Mucosa of descending colon (tissue), 3 donors: ENCODE measurements around the gene C1orf198. TPM values are rescaled to one million over a fixed set of nuclear protein-coding genes. Genes with fewer than 3 reads are reported as not detected.
A peak's percentile ranks its signal among the peaks of the same experiment; 100 is the strongest.

Experiments
- ATAC-seq: fragments of 200-7000 bp; cut with Tn5 transposase; one replicate; pipeline ENCODE4 v1.9.1; 2020; ENCODE audit warnings: mild to moderate bottlenecking, moderate library complexity
- DNase-seq, 3 donors: peaks; one replicate each; pipeline ENCODE4 v3.0.0-alpha.2; 2020
- H3K36me3 ChIP-seq: fragments of 200-600 bp; one replicate; pipeline ENCODE4 v1.8.0; 2021; ENCODE audit warnings: low read depth, mild to moderate bottlenecking
- H3K4me1 ChIP-seq: fragments of 200-600 bp; one replicate; pipeline ENCODE4 v1.8.0; 2021; ENCODE audit warnings: low read depth, mild to moderate bottlenecking
- H3K4me3 ChIP-seq: fragments of 200-600 bp; one replicate; pipeline ENCODE4 v1.8.0; 2021; ENCODE audit warnings: mild to moderate bottlenecking
- H3K9me3 ChIP-seq: fragments of 200-600 bp; one replicate; pipeline ENCODE4 v1.8.0; 2021; ENCODE audit warnings: mild to moderate bottlenecking
- CTCF ChIP-seq: fragments of 200-600 bp; IDR thresholded peaks from one replicate; pipeline ENCODE4 v1.8.0; 2022; ENCODE audit warnings: antibody characterized with exemption, mild to moderate bottlenecking
- intact Hi-C, 2 donors: fragments of 100-400 bp; cut with DNase I in 1 of 2; cut with micrococcal nuclease in 1 of 2; formaldehyde crosslinking; loops; one replicate each; pipeline versions ENCODE4 v1.11.0 to v1.11.1; 2022; cut with DNase I, micrococcal nuclease
- total RNA-seq, 3 donors: library from RNA; stranded (reverse); fragmentation: NEBNext Ultra II Directional in 2 of 3; extraction: Animal tissue kit (Norgen Biotek cat#: 25700) in 2 of 3; gene quantifications; one replicate each; pipeline versions ENCODE4 v1.2.1 to v1.2.4, GENCODE V29; 2021 to 2023
- donor health status: DM: no; HTN: no; CAD: no; lungs with moderate emphysema.
- donor health status: DM: no; HTN: no; CAD: no.
- donor health status: DM: no; HTN: yes; CAD: no.

C1orf198 gene
- total RNA-seq, 3 donors from 2014 or later: 9.8 to 35.9 (median 15.5) TPM

GRCh38 chr1:230797376-230797920 lies 70.9 kb downstream of the C1orf198 start:
- no peak for ATAC-seq
- no peak for TF ChIP-seq CTCF
- Histone ChIP-seq H3K36me3 (no peaks in the 10 kb centered on the region), H3K9me3 (no peaks in the 10 kb centered on the region), H3K4me3 (no peak overlapping the region), H3K4me1 (no peaks in the 10 kb centered on the region)
- intact Hi-C loops: loop anchor here in 1 of 2 donors (5.0 to 10.0 kb wide), 2 partner anchors 120 to 407 kb away; no protein-coding TSS in a partner anchor
- no peak for DNase-seq

GRCh38 chr1:230796626-230797025 lies 71.7 kb downstream of the C1orf198 start:
- H3K36me3 ChIP-seq: no peaks in the 10 kb centered on the region
- ATAC-seq (no peak), DNase-seq (no peak)
- H3K9me3 ChIP-seq: no peaks in the 10 kb centered on the region
- H3K4me3 ChIP-seq: no peak overlapping the region
- TF ChIP-seq CTCF: no peak
- H3K4me1 ChIP-seq: no peaks in the 10 kb centered on the region
- intact Hi-C loops: loop anchor here in 1 of 2 donors (5.0 to 10.0 kb wide), 2 partner anchors 121 to 408 kb away; no protein-coding TSS in a partner anchor

DNA sequence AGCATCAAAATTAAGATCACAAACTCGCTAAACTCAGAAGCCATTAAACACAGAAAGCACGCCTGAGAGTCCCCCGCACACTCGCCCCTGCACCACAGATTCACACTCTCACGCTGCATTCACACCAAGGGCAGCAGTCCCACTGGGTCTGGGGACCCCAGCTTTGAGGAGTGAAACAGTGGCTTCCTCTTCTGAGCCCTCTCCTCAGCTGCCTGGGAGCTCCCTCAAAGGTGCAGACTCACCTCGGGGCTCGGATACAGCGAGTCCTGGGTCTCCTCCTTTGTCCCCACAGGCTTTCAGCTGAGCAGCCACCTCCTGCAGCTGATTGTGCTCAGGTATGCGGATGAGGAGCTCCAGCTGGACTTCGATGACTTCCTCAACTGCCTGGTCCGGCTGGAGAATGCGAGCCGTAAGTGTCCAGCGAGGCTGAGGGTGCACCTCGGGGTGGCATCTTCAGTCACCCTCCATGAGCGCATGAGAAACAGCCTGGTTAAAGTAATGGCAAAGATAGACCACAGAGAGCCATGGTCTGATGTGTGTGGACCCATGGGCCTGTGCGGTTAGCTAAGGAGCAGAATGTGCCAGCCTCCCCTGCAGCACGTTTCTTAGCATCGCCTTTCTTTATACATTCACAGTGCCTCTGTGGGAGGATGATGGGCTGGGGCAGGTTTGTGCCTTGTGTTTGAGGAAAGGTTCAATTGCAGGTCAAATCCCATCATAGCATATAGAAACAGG lies 73.3 kb downstream of the C1orf198 start:
- H3K4me3 ChIP-seq: no peak overlapping the region
- no peak for TF ChIP-seq CTCF
- intact Hi-C loops: loop anchor here in 1 of 2 donors (5.0 to 10.0 kb wide), 2 partner anchors 122 to 410 kb away; no protein-coding TSS in a partner anchor
- DNase-seq: no peak
- no peaks in the 10 kb centered on the region for H3K9me3 ChIP-seq
- ATAC-seq: no peak
- H3K36me3 ChIP-seq: no peaks in the 10 kb centered on the region
- no peaks in the 10 kb centered on the region for H3K4me1 ChIP-seq

DNA sequence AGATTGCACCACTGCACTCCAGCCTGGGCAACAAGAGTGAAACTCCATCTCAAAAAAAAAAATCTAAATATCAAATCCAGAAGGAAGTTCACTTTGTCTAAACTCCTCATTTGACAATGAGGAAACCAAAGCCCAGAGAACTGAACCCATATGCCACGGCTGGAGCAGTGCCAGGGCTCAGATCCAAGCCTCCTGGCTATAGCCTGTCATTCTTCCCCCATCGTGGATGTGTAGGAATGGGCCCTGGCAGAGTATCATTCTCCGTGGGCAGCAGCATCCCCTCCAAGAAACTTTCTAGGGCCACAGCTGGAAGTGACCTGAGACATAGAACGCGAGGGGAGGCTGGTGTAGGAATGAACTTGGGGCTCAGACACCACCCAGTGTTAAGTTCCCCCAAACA lies 73.9 kb downstream of the C1orf198 start:
- DNase-seq: peak in 1 of 3 donors; percentile 13
- TF ChIP-seq CTCF: no peak
- intact Hi-C loops: loop anchor here in 1 of 2 donors (10.0 kb wide), 1 partner anchor 410 kb away; no protein-coding TSS in a partner anchor
- no peaks in the 10 kb centered on the region for H3K9me3 ChIP-seq
- no peaks in the 10 kb centered on the region for H3K36me3 ChIP-seq
- H3K4me3 ChIP-seq: no peak overlapping the region
- H3K4me1 ChIP-seq: no peaks in the 10 kb centered on the region
- ATAC-seq: no peak

GRCh38 chr1:230793463-230793745 lies 74.9 kb downstream of the C1orf198 start:
- DNase-seq: no peak
- intact Hi-C loops: loop anchor here in 1 of 2 donors (10.0 kb wide), 1 partner anchor 411 kb away; no protein-coding TSS in a partner anchor
- no peak for TF ChIP-seq CTCF
- Histone ChIP-seq H3K9me3 (no peaks in the 10 kb centered on the region), H3K4me3 (no peak overlapping the region), H3K4me1 (no peaks in the 10 kb centered on the region), H3K36me3 (no peaks in the 10 kb centered on the region)
- ATAC-seq: no peak
